ENCODE data around the gene RNF13.

- TF ChIP-seq POLR2AphosphoS5 (IDR thresholded peaks at IDR 0.05; ENCODE audit: low read depth, low read length) (no peak), FOXP2 (optimal IDR thresholded peaks at IDR 0.05; ENCODE audit: borderline replicate concordance, extremely low read depth, extremely low read length, insufficient read depth) (no peak)
Observed at GRCh38 chr3:149902498-149903139, 89.6 kb downstream of the RNF13 start.
